H9 (cell line): ENCODE measurements around the gene PAMR1. TPM values are rescaled to one million over a fixed set of nuclear protein-coding genes. Genes with fewer than 3 reads are reported as not detected.

Experiments used
- DNase-seq: peaks from one replicate; pipeline ENCODE4 v3.0.0-alpha.2; 2017
- H2AFZ ChIP-seq: one replicate; pipeline ENCODE4 v1.6.1; 2013; ENCODE audit warnings: mild to moderate bottlenecking, low read length, control low read depth, moderate library complexity
- H2AK5ac ChIP-seq: 2 replicates; pipeline ENCODE4 v1.6.1; 2013; ENCODE audit warnings: low read length, control low read depth, mixed read lengths; ENCODE audit not compliant: insufficient read length
- H2BK120ac ChIP-seq: one replicate; pipeline ENCODE4 v1.6.1; 2013; ENCODE audit warnings: low read depth, mild to moderate bottlenecking, low read length, control low read depth, inconsistent platforms; ENCODE audit not compliant: poor library complexity, severe bottlenecking
- H2BK12ac ChIP-seq: 2 replicates; pipeline ENCODE4 v1.6.1; 2013; ENCODE audit warnings: low read length, control low read depth, mixed read lengths, low read depth; ENCODE audit not compliant: insufficient read length
- H2BK15ac ChIP-seq: 2 replicates; pipeline ENCODE4 v1.6.1; 2013; ENCODE audit warnings: low read depth, low read length, control low read depth
- H2BK20ac ChIP-seq: one replicate; pipeline ENCODE4 v1.6.1; 2013; ENCODE audit warnings: low read depth, mild to moderate bottlenecking, low read length, control low read depth, inconsistent platforms; ENCODE audit not compliant: poor library complexity, severe bottlenecking
- H2BK5ac ChIP-seq: 2 replicates; pipeline ENCODE4 v1.6.1; 2013; ENCODE audit warnings: low read length, control low read depth, mixed read lengths; ENCODE audit not compliant: insufficient read length
- H3K14ac ChIP-seq: 2 replicates; pipeline ENCODE4 v1.6.1; 2013; ENCODE audit warnings: low read length, control low read depth; ENCODE audit not compliant: insufficient read depth
- H3K18ac ChIP-seq: 2 replicates; pipeline ENCODE4 v1.6.1; 2013; ENCODE audit warnings: low read depth, mild to moderate bottlenecking, mixed read lengths, low read length, control low read depth; ENCODE audit not compliant: insufficient read length
- H3K23ac ChIP-seq: 2 replicates; pipeline ENCODE4 v1.6.1; 2013; ENCODE audit warnings: low read length, control low read depth, mixed read lengths, low read depth; ENCODE audit not compliant: insufficient read length
- H3K23me2 ChIP-seq: 2 replicates; pipeline ENCODE4 v1.6.1; 2013; ENCODE audit warnings: low read depth, mild to moderate bottlenecking, mixed read lengths, low read length, control low read depth; ENCODE audit not compliant: insufficient read length, poor library complexity, severe bottlenecking
- H3K27ac ChIP-seq: 2 replicates; pipeline ENCODE4 v1.5.1; 2013; ENCODE audit warnings: low read length, control low read depth, mixed read lengths, low read depth; ENCODE audit not compliant: insufficient read length
- H3K27me3 ChIP-seq: 2 replicates; pipeline ENCODE4 v1.6.1; 2013; ENCODE audit warnings: low read length, control low read depth, inconsistent platforms; ENCODE audit not compliant: insufficient read depth
- H3K4ac ChIP-seq: 2 replicates; pipeline ENCODE4 v1.6.1; 2013; ENCODE audit warnings: low read depth, mild to moderate bottlenecking, control low read depth, inconsistent platforms, low read length, moderate library complexity
- H3K4me1 ChIP-seq: 2 replicates; pipeline ENCODE4 v1.6.1; 2013; ENCODE audit warnings: low read length, control low read depth, inconsistent platforms; ENCODE audit not compliant: insufficient read depth
- H3K4me2 ChIP-seq: 2 replicates; pipeline ENCODE4 v1.6.1; 2013; ENCODE audit warnings: low read length, control low read depth, mixed read lengths; ENCODE audit not compliant: insufficient read length, insufficient read depth
- H3K56ac ChIP-seq: 2 replicates; pipeline ENCODE4 v1.6.1; 2013; ENCODE audit warnings: low read depth, mild to moderate bottlenecking, mixed read lengths, low read length, control low read depth; ENCODE audit not compliant: insufficient read length
- H3K79me1 ChIP-seq: 2 replicates; pipeline ENCODE4 v1.6.1; 2013; ENCODE audit warnings: low read depth, mild to moderate bottlenecking, moderate library complexity, low read length, control low read depth, inconsistent platforms; ENCODE audit not compliant: insufficient read depth, poor library complexity, severe bottlenecking
- H3K79me2 ChIP-seq: 2 replicates; pipeline ENCODE4 v1.6.1; 2013; ENCODE audit warnings: low read length, control low read depth, inconsistent platforms; ENCODE audit not compliant: insufficient read depth
- H3K9ac ChIP-seq: 2 replicates; pipeline ENCODE4 v1.6.1; 2013; ENCODE audit warnings: low read length, control low read depth, mixed read lengths; ENCODE audit not compliant: insufficient read length; ENCODE audit errors: extremely low read depth
- H3K9me3 ChIP-seq: one replicate; pipeline ENCODE4 v1.6.1; 2013; ENCODE audit warnings: low read depth, low read length, inconsistent platforms; ENCODE audit not compliant: control insufficient read depth
- H3T11ph ChIP-seq: one replicate; pipeline ENCODE4 v1.6.1; 2013; ENCODE audit warnings: mild to moderate bottlenecking, low read length, control low read depth, inconsistent platforms
- H4K20me1 ChIP-seq: one replicate; pipeline ENCODE4 v1.6.1; 2013; ENCODE audit not compliant: control insufficient read depth, insufficient read length, insufficient read depth
- H4K5ac ChIP-seq: 2 replicates; pipeline ENCODE4 v1.6.1; 2013; ENCODE audit warnings: low read depth, mild to moderate bottlenecking, mixed read lengths, low read length, control low read depth; ENCODE audit not compliant: insufficient read length
- H4K8ac ChIP-seq: replicated peaks from 2 replicates; pipeline ENCODE4 v1.6.1; 2013; ENCODE audit warnings: low read length, control low read depth, mixed read lengths, low read depth; ENCODE audit not compliant: insufficient read length
- H4K91ac ChIP-seq: 2 replicates; pipeline ENCODE4 v1.6.1; 2013; ENCODE audit warnings: low read depth, mild to moderate bottlenecking, moderate library complexity, mixed read lengths, low read length, control low read depth; ENCODE audit not compliant: insufficient read length
- H3K27ac Mint-ChIP-seq, 3 experiments: 2 replicates in 2 of 3; 3 replicates in 1 of 3; pipeline ENCODE4 v1.8.0; 2020 to 2021; ENCODE audit warnings: mixed read lengths in 3 of 3, mild to moderate bottlenecking in 1 of 3, moderate library complexity in 1 of 3
- H3K27me3 Mint-ChIP-seq: 2 replicates; pipeline ENCODE4 v1.8.0; 2021; ENCODE audit warnings: low read depth, mild to moderate bottlenecking, moderate library complexity, mixed read lengths
- H3K36me3 Mint-ChIP-seq, 3 experiments: 2 replicates in 2 of 3; 3 replicates in 1 of 3; pipeline ENCODE4 v1.8.0; 2020 to 2021; ENCODE audit warnings: low read depth in 3 of 3, mixed read lengths in 3 of 3; ENCODE audit not compliant: insufficient read depth in 1 of 3
- H3K4me1 Mint-ChIP-seq, 2 experiments: 2 replicates each; pipeline ENCODE4 v1.8.0; 2020; ENCODE audit warnings: mixed read lengths in 2 of 2
- H3K4me3 Mint-ChIP-seq, 2 experiments: 2 replicates in 1 of 2; 3 replicates in 1 of 2; pipeline ENCODE4 v1.8.0; 2020 to 2021; ENCODE audit warnings: mild to moderate bottlenecking in 2 of 2, mixed read lengths in 2 of 2, moderate library complexity in 1 of 2
- H3K9me3 Mint-ChIP-seq, 2 experiments: 2 replicates in 1 of 2; 3 replicates in 1 of 2; pipeline ENCODE4 v1.8.0; 2020; ENCODE audit warnings: mild to moderate bottlenecking in 2 of 2, mixed read lengths in 2 of 2, moderate library complexity in 1 of 2
- CTCF ChIP-seq: fragments of 200-600 bp; sonication (generic); conservative IDR thresholded peaks from 3 replicates; pipeline ENCODE4 v1.8.0; 2021; ENCODE audit warnings: antibody characterized with exemption, mild to moderate bottlenecking
- WGBS: extraction: QIAGEN DNeasy Blood & Tissue Kit; methylation state at CpG from one replicate; pipeline ENCODE4 v1.1.7; 2013; ENCODE audit warnings: missing lambda C conversion rate, low lambda C conversion rate, mixed read lengths; ENCODE audit not compliant: insufficient read length; ENCODE audit errors: extremely low coverage; 5-methylcytosine and 5-hydroxymethylcytosine counted together
- total RNA-seq: library from RNA; stranded (reverse); gene quantifications from 2 replicates; pipeline ENCODE4 v1.2.1, GENCODE V29; 2021

PAMR1 gene
- total RNA-seq, 1 experiment from 2014 or later: 2.4 TPM

- H3K4me2 ChIP-seq: no peak overlapping the region
- no peak overlapping the region for H3T11ph ChIP-seq
- H3K27ac ChIP-seq: no peak overlapping the region
- no peak overlapping the region for H4K5ac ChIP-seq
- no peak overlapping the region for H2BK5ac ChIP-seq
- no peaks in the 10 kb centered on the region for H3K23me2 ChIP-seq
- Mint-ChIP-seq H3K9me3 (no peaks in the 10 kb centered on the region; a peak in 1 of 5 replicates), H3K36me3 (no peaks in the 10 kb centered on the region), H3K4me3 (no peak overlapping the region), H3K27me3 (peaks cover 4% of the 10 kb centered on the region), H3K27ac (no peak overlapping the region), H3K4me1 (peaks cover 28 to 31% of the 10 kb centered on the region in 2 experiments)
- H3K4ac ChIP-seq: no peak overlapping the region
- WGBS: no CpG with 5 or more reads among the region's 1 CpG
- H2BK20ac ChIP-seq: no peak overlapping the region
- H3K23ac ChIP-seq: no peak overlapping the region
- no peak overlapping the region for H3K18ac ChIP-seq
- no peak overlapping the region for H3K56ac ChIP-seq
- no peak overlapping the region for H2BK120ac ChIP-seq
- DNase-seq: no peak
- H3K14ac ChIP-seq: no peak overlapping the region
- H2AK5ac ChIP-seq: no peak overlapping the region
- no peak overlapping the region for H2BK12ac ChIP-seq
- H4K8ac ChIP-seq: no peak overlapping the region
- H3K79me2 ChIP-seq: no peaks in the 10 kb centered on the region
- peaks cover 3% of the 10 kb centered on the region; the same call in 1 of the 2 replicates for H3K4me1 ChIP-seq
- H3K79me1 ChIP-seq: no peaks in the 10 kb centered on the region
- H3K9ac ChIP-seq: no peak overlapping the region
- TF ChIP-seq CTCF: no peak
- H3K9me3 ChIP-seq: no peaks in the 10 kb centered on the region
- H4K91ac ChIP-seq: no peak overlapping the region
- no peaks in the 10 kb centered on the region for H4K20me1 ChIP-seq
- no peak overlapping the region for H2BK15ac ChIP-seq
- H2AFZ ChIP-seq: no peak overlapping the region
- no peaks in the 10 kb centered on the region for H3K27me3 ChIP-seq
Observed at GRCh38 chr11:35553831-35554230, 28.4 kb upstream of the PAMR1 start.
